WTC11 (cell line): ENCODE data around the gene ECE1. TPM values are rescaled to one million over a fixed set of nuclear protein-coding genes. Genes with fewer than 3 reads are reported as not detected.
A peak's percentile ranks its signal among the peaks of the same experiment; 100 is the strongest.

ENCODE experiments used
- ATAC-seq: fragments of 200-7000 bp; cut with Tn5 transposase; 2 replicates; pipeline ENCODE4 v1.10.0; 2021; ENCODE audit warnings: mild to moderate bottlenecking, moderate library complexity
- CTCF ChIA-PET: fragments of 300-600 bp; sonication (Branson Sonifier 250); formaldehyde crosslinking; loops from one replicate; lab custom pipeline; 2021; ENCODE audit warnings: antibody characterized with exemption; lab: Charles Lee
- POLR2A ChIA-PET: fragments of 350-600 bp; sonication (Branson Sonifier 250); formaldehyde crosslinking; loops from one replicate; lab custom pipeline; 2021; ENCODE audit warnings: antibody characterized with exemption; lab: Charles Lee
- DNase-seq: peaks from one replicate; pipeline ENCODE4 v3.0.0; 2021; ENCODE audit warnings: low spot score
- H3K27ac Mint-ChIP-seq: 2 replicates; pipeline ENCODE4 v1.8.0; 2021; ENCODE audit warnings: mixed read lengths
- H3K27me3 Mint-ChIP-seq: 2 replicates; pipeline ENCODE4 v1.8.0; 2021; ENCODE audit warnings: low read depth, mild to moderate bottlenecking, moderate library complexity, mixed read lengths
- H3K36me3 Mint-ChIP-seq: 2 replicates; pipeline ENCODE4 v1.8.0; 2021; ENCODE audit warnings: mixed read lengths
- H3K4me1 Mint-ChIP-seq: 2 replicates; pipeline ENCODE4 v1.8.0; 2022; ENCODE audit warnings: mixed read lengths
- H3K4me3 Mint-ChIP-seq: 2 replicates; pipeline ENCODE4 v1.8.0; 2021; ENCODE audit warnings: mild to moderate bottlenecking, moderate library complexity, mixed read lengths
- H3K9me3 Mint-ChIP-seq: 2 replicates; pipeline ENCODE4 v1.8.0; 2021; ENCODE audit warnings: mixed read lengths
- AFF4 ChIP-seq: sonication (generic); formaldehyde crosslinking; IDR thresholded peaks from 2 replicates; pipeline ENCODE4 v1.8.1; 2023; ENCODE audit warnings: mild to moderate bottlenecking, missing genetic modification reagents, borderline replicate concordance
- ATF6 ChIP-seq: sonication (generic); formaldehyde crosslinking; IDR thresholded peaks from 2 replicates; pipeline ENCODE4 v1.8.1; 2023; ENCODE audit warnings: mild to moderate bottlenecking, missing genetic modification reagents
- CREB1 ChIP-seq: sonication (generic); formaldehyde crosslinking; IDR thresholded peaks from 2 replicates; pipeline ENCODE4 v1.8.0; 2023; ENCODE audit warnings: mild to moderate bottlenecking, missing genetic modification reagents
- CTCF ChIP-seq: fragments of 200-600 bp; IDR thresholded peaks from 2 replicates; pipeline ENCODE4 v1.8.0; 2022; ENCODE audit warnings: antibody characterized with exemption
- ETV6 ChIP-seq: sonication (generic); formaldehyde crosslinking; IDR thresholded peaks from 2 replicates; pipeline ENCODE4 v1.8.1; 2022; ENCODE audit warnings: mild to moderate bottlenecking, missing genetic modification reagents
- FOXJ3 ChIP-seq: sonication (generic); formaldehyde crosslinking; IDR thresholded peaks from 2 replicates; pipeline ENCODE4 v1.9.0; 2021; ENCODE audit warnings: missing genetic modification reagents, mild to moderate bottlenecking, borderline replicate concordance
- FOXK1 ChIP-seq: sonication (generic); formaldehyde crosslinking; IDR thresholded peaks from 2 replicates; pipeline ENCODE4 v1.8.0; 2022; ENCODE audit warnings: mild to moderate bottlenecking, moderate library complexity, missing genetic modification reagents
- HMGA2 ChIP-seq: fragments of 250-450 bp; sonication (Bioruptor Pico); IDR thresholded peaks from 2 replicates; pipeline ENCODE4 v1.4.0; 2021; ENCODE audit warnings: mild to moderate bottlenecking, moderate library complexity
- PRDM15 ChIP-seq: sonication (generic); formaldehyde crosslinking; IDR thresholded peaks from 2 replicates; pipeline ENCODE4 v1.8.0; 2022; ENCODE audit warnings: missing genetic modification reagents
- SMAD3 ChIP-seq: sonication (generic); formaldehyde crosslinking; IDR thresholded peaks from 2 replicates; pipeline ENCODE4 v1.8.0; 2022; ENCODE audit warnings: missing genetic modification reagents, mild to moderate bottlenecking, borderline replicate concordance
- TCF7 ChIP-seq: sonication (generic); formaldehyde crosslinking; IDR thresholded peaks from 2 replicates; pipeline ENCODE4 v1.8.0; 2022; ENCODE audit warnings: mild to moderate bottlenecking, low read depth, missing genetic modification reagents, moderate library complexity
- USF2 ChIP-seq: sonication (generic); formaldehyde crosslinking; IDR thresholded peaks from 2 replicates; pipeline ENCODE4 v1.8.1; 2023; ENCODE audit warnings: mild to moderate bottlenecking, missing genetic modification reagents, moderate library complexity
- ZNF671 ChIP-seq: fragments of 250-450 bp; sonication (Bioruptor Pico); IDR thresholded peaks from 2 replicates; pipeline ENCODE4 v1.8.0; 2021; ENCODE audit warnings: mild to moderate bottlenecking
- total RNA-seq: library from RNA; stranded (reverse); gene quantifications from 3 replicates; pipeline ENCODE4 v1.2.3, GENCODE V29; 2021
- TF ChIP-seq, protein P1 (sequence below): sonication (generic); formaldehyde crosslinking; IDR thresholded peaks from 2 replicates; pipeline ENCODE4 v1.8.0; 2023; ENCODE audit warnings: missing genetic modification reagents
- TF ChIP-seq, protein P2 (sequence below): fragments of 250-450 bp; sonication (Bioruptor Pico); IDR thresholded peaks from 2 replicates; pipeline ENCODE4 v1.9.0; 2021; ENCODE audit warnings: mild to moderate bottlenecking
- TF ChIP-seq, protein P3 (sequence below): fragments of 250-450 bp; sonication (Bioruptor Pico); conservative IDR thresholded peaks from 2 replicates; pipeline ENCODE4 v1.9.0; 2021; ENCODE audit warnings: mild to moderate bottlenecking
- TF ChIP-seq, protein P4 (sequence below): sonication (generic); formaldehyde crosslinking; IDR thresholded peaks from 2 replicates; pipeline ENCODE4 v1.8.1; 2022; ENCODE audit warnings: low read depth, mild to moderate bottlenecking, moderate library complexity, missing genetic modification reagents, borderline replicate concordance

Gene ECE1
- total RNA-seq, 1 experiment from 2014 or later, result 45.0 TPM

- CTCF ChIA-PET, result interaction anchor here (1.1 to 5.1 kb wide), 10 partner anchors 12 to 136 kb away, joined by 4 to 115 read pairs (median 14); no protein-coding TSS in a partner anchor
- DNase-seq (no peak), ATAC-seq (no peak)
- Mint-ChIP-seq H3K4me1 (peaks cover 6% of the 10 kb centered on the region; the same call in 1 of the 2 replicates), H3K27me3 (no peaks in the 10 kb centered on the region), H3K9me3 (no peaks in the 10 kb centered on the region), H3K36me3 (peaks cover 16% of the 10 kb centered on the region), H3K27ac (no peak overlapping the region), H3K4me3 (no peak overlapping the region)
- POLR2A ChIA-PET, result no interaction called here
- TF ChIP-seq FOXK1 (CRISPR knock-in tag) (no peak), CREB1 (CRISPR knock-in tag) (no peak), FOXJ3 (CRISPR knock-in tag) (no peak), ZNF671 (CRISPR knock-in tag) (no peak), USF2 (CRISPR knock-in tag) (no peak), ETV6 (CRISPR knock-in tag) (no peak), SMAD3 (CRISPR knock-in tag) (no peak), ATF6 (CRISPR knock-in tag) (no peak), HMGA2 (CRISPR knock-in tag) (no peak), TCF7 (CRISPR knock-in tag) (no peak)
- TF ChIP-seq, protein P1, sequence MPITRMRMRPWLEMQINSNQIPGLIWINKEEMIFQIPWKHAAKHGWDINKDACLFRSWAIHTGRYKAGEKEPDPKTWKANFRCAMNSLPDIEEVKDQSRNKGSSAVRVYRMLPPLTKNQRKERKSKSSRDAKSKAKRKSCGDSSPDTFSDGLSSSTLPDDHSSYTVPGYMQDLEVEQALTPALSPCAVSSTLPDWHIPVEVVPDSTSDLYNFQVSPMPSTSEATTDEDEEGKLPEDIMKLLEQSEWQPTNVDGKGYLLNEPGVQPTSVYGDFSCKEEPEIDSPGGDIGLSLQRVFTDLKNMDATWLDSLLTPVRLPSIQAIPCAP (CRISPR knock-in tag), result no peak
- TF ChIP-seq, protein P2, sequence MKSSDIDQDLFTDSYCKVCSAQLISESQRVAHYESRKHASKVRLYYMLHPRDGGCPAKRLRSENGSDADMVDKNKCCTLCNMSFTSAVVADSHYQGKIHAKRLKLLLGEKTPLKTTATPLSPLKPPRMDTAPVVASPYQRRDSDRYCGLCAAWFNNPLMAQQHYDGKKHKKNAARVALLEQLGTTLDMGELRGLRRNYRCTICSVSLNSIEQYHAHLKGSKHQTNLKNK (CRISPR knock-in tag), result no peak
- TF ChIP-seq, protein P3, sequence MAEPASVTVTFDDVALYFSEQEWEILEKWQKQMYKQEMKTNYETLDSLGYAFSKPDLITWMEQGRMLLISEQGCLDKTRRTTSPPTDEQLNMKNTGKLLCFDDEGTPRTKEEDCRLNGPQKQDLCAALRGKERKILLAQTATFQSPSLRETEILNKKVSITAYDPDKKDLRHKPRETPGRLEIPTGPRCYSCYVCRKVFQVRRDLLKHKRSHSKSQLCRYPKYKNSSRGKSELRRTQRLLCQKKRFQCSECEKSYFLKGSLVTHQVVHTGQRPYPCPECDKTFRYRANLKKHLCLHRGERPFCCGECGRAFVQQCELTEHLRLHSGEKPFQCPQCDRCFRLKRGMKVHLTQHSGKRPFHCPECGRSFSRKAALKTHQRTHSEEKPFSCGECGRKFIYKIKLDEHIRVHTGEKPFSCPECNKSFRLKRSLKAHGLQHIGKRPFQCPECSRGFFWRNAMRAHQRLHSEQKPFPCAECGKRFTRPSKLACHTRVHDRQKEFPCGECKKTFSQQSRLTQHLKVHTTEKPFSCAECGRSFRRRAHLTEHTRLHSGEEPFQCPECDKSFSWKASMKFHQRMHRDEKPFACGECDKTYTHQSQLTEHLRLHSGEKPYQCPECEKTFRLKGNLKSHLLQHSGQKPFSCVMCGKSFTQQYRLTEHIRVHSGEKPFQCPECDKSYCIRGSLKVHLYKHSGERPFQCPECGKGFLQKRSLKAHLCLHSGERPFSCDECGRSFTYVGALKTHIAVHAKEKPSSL (CRISPR knock-in tag), result no peak
- TF ChIP-seq, protein P4, sequence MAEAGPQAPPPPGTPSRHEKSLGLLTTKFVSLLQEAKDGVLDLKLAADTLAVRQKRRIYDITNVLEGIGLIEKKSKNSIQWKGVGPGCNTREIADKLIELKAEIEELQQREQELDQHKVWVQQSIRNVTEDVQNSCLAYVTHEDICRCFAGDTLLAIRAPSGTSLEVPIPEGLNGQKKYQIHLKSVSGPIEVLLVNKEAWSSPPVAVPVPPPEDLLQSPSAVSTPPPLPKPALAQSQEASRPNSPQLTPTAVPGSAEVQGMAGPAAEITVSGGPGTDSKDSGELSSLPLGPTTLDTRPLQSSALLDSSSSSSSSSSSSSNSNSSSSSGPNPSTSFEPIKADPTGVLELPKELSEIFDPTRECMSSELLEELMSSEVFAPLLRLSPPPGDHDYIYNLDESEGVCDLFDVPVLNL (CRISPR knock-in tag), result no peak
Measured at GRCh38 chr1:21233490-21233889, 56.8 kb downstream of the ECE1 start.

- no peaks in the 10 kb centered on the region for H3K9me3 Mint-ChIP-seq
- H3K4me3 Mint-ChIP-seq, result no peak overlapping the region
- no peaks in the 10 kb centered on the region for H3K27me3 Mint-ChIP-seq
- peak; percentile 37 for DNase-seq
- CTCF ChIA-PET, result interaction anchor here (0.8 to 5.1 kb wide), 20 partner anchors 9 to 390 kb away, joined by 3 to 115 read pairs (median 4); no protein-coding TSS in a partner anchor
- H3K36me3 Mint-ChIP-seq, result peaks cover 14% of the 10 kb centered on the region
- POLR2A ChIA-PET, result no interaction called here
- H3K4me1 Mint-ChIP-seq, result peaks cover 6% of the 10 kb centered on the region; the same call in 1 of the 2 replicates
- no peak overlapping the region for H3K27ac Mint-ChIP-seq
- ATAC-seq, result peak; percentile 66
- TF ChIP-seq PRDM15 (CRISPR knock-in tag) (no peak), CTCF (peak; percentile 65), AFF4 (CRISPR knock-in tag) (no peak)
Measured at GRCh38 chr1:21232044-21232443, 58.2 kb downstream of the ECE1 start.
